SK-N-SH treated with all-trans-retinoic acid at 6 μM for 48 hours (cell line): ENCODE results near the gene SLC17A9.

ENCODE experiments used
- ARNTL ChIP-seq: fragments of 450-650 bp; formaldehyde crosslinking; IDR thresholded peaks from 2 replicates; pipeline ENCODE4 v1.5.0; 2020; ENCODE audit warnings: low read depth, mild to moderate bottlenecking, moderate library complexity, borderline replicate concordance
- CSDC2 ChIP-seq: fragments of 250-450 bp; sonication (Bioruptor Pico); IDR thresholded peaks from 2 replicates; pipeline ENCODE4 v1.5.0; 2020; ENCODE audit warnings: mild to moderate bottlenecking, moderate library complexity
- ESRRG ChIP-seq: fragments of 250-450 bp; sonication (Bioruptor Pico); IDR thresholded peaks from 2 replicates; pipeline ENCODE4 v1.6.1; 2021; ENCODE audit warnings: mild to moderate bottlenecking
- PPARA ChIP-seq: fragments of 250-450 bp; sonication (Bioruptor Pico); IDR thresholded peaks from 2 replicates; pipeline ENCODE4 v1.5.0; 2020; ENCODE audit warnings: mild to moderate bottlenecking, borderline replicate concordance
- RARB ChIP-seq: fragments of 250-450 bp; sonication (Bioruptor Pico); IDR thresholded peaks from 2 replicates; pipeline ENCODE4 v1.8.0; 2021; ENCODE audit warnings: mild to moderate bottlenecking, moderate library complexity
- SNAI2 ChIP-seq: fragments of 250-450 bp; sonication (Bioruptor Pico); IDR thresholded peaks from 2 replicates; pipeline ENCODE4 v1.5.0; 2020; ENCODE audit warnings: mild to moderate bottlenecking, moderate library complexity
- TCF4 ChIP-seq: fragments of 250-450 bp; sonication (Bioruptor Pico); IDR thresholded peaks from 2 replicates; pipeline ENCODE4 v1.8.0; 2021; ENCODE audit warnings: mild to moderate bottlenecking, moderate library complexity, borderline replicate concordance
- TOX ChIP-seq: fragments of 250-450 bp; sonication (Bioruptor Pico); IDR thresholded peaks from 2 replicates; pipeline ENCODE4 v1.8.0; 2021; ENCODE audit warnings: mild to moderate bottlenecking, moderate library complexity, borderline replicate concordance
- ZFP3 ChIP-seq: fragments of 250-450 bp; sonication (Bioruptor Pico); IDR thresholded peaks from 2 replicates; pipeline ENCODE4 v1.5.0; 2020; ENCODE audit warnings: mild to moderate bottlenecking, moderate library complexity
- ZFP30 ChIP-seq: fragments of 450-650 bp; formaldehyde crosslinking; IDR thresholded peaks from 2 replicates; pipeline ENCODE4 v1.5.0; 2022; ENCODE audit warnings: mild to moderate bottlenecking, moderate library complexity
- TF ChIP-seq, protein P1 (sequence below): fragments of 250-450 bp; sonication (Bioruptor Pico); IDR thresholded peaks from 2 replicates; pipeline ENCODE4 v1.5.1; 2021; ENCODE audit warnings: mild to moderate bottlenecking, moderate library complexity
- TF ChIP-seq, protein P2 (sequence below): fragments of 250-450 bp; sonication (Bioruptor Pico); IDR thresholded peaks from 2 replicates; pipeline ENCODE4 v1.8.0; 2021; ENCODE audit warnings: low read depth, mild to moderate bottlenecking, moderate library complexity, borderline replicate concordance
- TF ChIP-seq, protein P3 (sequence below): fragments of 250-450 bp; sonication (Bioruptor Pico); IDR thresholded peaks from 2 replicates; pipeline ENCODE4 v1.8.0; 2020; ENCODE audit warnings: mild to moderate bottlenecking, moderate library complexity, borderline replicate concordance
- TF ChIP-seq, protein P4 (sequence below): fragments of 250-450 bp; sonication (Bioruptor Pico); IDR thresholded peaks from 2 replicates; pipeline ENCODE4 v1.5.1; 2020; ENCODE audit warnings: low read depth, mild to moderate bottlenecking, moderate library complexity

DNA sequence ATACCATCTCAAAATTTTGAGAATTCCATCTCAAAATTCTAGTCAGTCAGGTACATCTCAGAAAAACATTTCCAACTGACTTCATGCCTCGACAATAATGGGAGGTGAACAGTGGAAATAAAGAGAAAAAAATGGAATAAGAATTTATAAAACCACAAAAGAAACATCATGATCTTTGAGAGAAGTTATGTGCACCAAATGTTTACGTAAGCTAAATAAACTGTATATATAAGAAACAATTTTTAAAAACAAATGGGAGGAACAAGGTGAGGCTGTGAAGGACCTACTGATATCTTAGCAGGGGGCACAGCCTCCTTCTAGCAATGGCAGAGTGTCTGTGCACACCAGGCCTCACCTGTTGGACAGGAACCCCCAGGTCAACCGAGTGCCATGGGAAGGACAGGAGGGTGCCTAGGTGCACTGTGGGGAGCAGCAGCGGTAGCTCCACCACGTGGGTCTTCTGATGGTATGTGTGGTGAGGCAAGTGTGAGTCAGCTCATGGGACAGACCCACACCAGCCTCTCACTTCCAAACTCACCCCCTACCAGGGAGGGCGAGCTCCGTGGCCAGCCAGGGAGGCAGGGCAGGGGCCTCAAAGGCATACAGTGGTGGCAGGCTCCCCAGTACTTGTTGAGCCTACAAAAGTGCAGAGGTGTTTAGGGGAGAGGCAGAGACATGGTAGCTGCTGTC, 49.4 kb upstream of the SLC17A9 start:
- TF ChIP-seq RARB (CRISPR knock-in tag) (no peak), CSDC2 (no peak), TCF4 (no peak), SNAI2 (no peak), TOX (CRISPR knock-in tag) (no peak), ZFP30 (no peak), ESRRG (CRISPR knock-in tag) (no peak), PPARA (CRISPR knock-in tag) (no peak), ARNTL (CRISPR knock-in tag) (no peak), ZFP3 (CRISPR knock-in tag) (no peak)
- TF ChIP-seq, protein P1, sequence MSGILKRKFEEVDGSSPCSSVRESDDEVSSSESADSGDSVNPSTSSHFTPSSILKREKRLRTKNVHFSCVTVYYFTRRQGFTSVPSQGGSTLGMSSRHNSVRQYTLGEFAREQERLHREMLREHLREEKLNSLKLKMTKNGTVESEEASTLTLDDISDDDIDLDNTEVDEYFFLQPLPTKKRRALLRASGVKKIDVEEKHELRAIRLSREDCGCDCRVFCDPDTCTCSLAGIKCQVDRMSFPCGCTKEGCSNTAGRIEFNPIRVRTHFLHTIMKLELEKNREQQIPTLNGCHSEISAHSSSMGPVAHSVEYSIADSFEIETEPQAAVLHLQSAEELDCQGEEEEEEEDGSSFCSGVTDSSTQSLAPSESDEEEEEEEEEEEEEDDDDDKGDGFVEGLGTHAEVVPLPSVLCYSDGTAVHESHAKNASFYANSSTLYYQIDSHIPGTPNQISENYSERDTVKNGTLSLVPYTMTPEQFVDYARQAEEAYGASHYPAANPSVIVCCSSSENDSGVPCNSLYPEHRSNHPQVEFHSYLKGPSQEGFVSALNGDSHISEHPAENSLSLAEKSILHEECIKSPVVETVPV (CRISPR knock-in tag): no peak
- TF ChIP-seq, protein P2, sequence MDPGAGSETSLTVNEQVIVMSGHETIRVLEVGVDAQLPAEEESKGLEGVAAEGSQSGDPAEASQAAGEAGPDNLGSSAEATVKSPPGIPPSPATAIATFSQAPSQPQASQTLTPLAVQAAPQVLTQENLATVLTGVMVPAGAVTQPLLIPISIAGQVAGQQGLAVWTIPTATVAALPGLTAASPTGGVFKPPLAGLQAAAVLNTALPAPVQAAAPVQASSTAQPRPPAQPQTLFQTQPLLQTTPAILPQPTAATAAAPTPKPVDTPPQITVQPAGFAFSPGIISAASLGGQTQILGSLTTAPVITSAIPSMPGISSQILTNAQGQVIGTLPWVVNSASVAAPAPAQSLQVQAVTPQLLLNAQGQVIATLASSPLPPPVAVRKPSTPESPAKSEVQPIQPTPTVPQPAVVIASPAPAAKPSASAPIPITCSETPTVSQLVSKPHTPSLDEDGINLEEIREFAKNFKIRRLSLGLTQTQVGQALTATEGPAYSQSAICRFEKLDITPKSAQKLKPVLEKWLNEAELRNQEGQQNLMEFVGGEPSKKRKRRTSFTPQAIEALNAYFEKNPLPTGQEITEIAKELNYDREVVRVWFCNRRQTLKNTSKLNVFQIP (CRISPR knock-in tag): no peak
- TF ChIP-seq, protein P3, sequence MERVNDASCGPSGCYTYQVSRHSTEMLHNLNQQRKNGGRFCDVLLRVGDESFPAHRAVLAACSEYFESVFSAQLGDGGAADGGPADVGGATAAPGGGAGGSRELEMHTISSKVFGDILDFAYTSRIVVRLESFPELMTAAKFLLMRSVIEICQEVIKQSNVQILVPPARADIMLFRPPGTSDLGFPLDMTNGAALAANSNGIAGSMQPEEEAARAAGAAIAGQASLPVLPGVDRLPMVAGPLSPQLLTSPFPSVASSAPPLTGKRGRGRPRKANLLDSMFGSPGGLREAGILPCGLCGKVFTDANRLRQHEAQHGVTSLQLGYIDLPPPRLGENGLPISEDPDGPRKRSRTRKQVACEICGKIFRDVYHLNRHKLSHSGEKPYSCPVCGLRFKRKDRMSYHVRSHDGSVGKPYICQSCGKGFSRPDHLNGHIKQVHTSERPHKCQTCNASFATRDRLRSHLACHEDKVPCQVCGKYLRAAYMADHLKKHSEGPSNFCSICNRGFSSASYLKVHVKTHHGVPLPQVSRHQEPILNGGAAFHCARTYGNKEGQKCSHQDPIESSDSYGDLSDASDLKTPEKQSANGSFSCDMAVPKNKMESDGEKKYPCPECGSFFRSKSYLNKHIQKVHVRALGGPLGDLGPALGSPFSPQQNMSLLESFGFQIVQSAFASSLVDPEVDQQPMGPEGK (CRISPR knock-in tag): no peak
- TF ChIP-seq, protein P4, sequence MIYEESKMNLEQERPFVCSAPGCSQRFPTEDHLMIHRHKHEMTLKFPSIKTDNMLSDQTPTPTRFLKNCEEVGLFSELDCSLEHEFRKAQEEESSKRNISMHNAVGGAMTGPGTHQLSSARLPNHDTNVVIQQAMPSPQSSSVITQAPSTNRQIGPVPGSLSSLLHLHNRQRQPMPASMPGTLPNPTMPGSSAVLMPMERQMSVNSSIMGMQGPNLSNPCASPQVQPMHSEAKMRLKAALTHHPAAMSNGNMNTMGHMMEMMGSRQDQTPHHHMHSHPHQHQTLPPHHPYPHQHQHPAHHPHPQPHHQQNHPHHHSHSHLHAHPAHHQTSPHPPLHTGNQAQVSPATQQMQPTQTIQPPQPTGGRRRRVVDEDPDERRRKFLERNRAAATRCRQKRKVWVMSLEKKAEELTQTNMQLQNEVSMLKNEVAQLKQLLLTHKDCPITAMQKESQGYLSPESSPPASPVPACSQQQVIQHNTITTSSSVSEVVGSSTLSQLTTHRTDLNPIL (CRISPR knock-in tag): no peak
